CD14-positive monocyte (primary cell): ENCODE results near the gene SMAD3. TPM values are rescaled to one million over a fixed set of nuclear protein-coding genes. Genes with fewer than 3 reads are reported as not detected.

ENCODE experiments used
- DNase-seq, 3 donors: peaks; one replicate each; pipeline ENCODE4 v3.0.0-alpha.2; 2011 to 2022
- H2AFZ ChIP-seq: 2 replicates; pipeline ENCODE4 v1.6.0; 2012; ENCODE audit warnings: mild to moderate bottlenecking, low read depth, low read length, inconsistent platforms; ENCODE audit not compliant: insufficient read depth, poor library complexity, severe bottlenecking
- H3K27ac ChIP-seq, 2 donors: 1 replicate in 1 of 2; 2 replicates in 1 of 2; pipeline ENCODE4 v1.5.1; 2012 to 2013; ENCODE audit warnings: low read length in 2 of 2, control low read depth in 1 of 2, inconsistent platforms in 1 of 2, low read depth in 1 of 2, mild to moderate bottlenecking in 1 of 2
- H3K27me3 ChIP-seq, 2 donors: one replicate each; pipeline versions ENCODE4 v1.6.0 to v1.6.1; 2011 to 2013; ENCODE audit warnings: low read length in 2 of 2; ENCODE audit not compliant: control insufficient read depth in 2 of 2, insufficient read depth in 2 of 2
- H3K36me3 ChIP-seq, 2 donors: replicated peaks in 1 of 2; 1 replicate in 1 of 2; 2 replicates in 1 of 2; pipeline versions ENCODE4 v1.5.1 to v1.6.1; 2012 to 2013; ENCODE audit warnings: low read length in 2 of 2, control low read depth in 1 of 2, inconsistent platforms in 1 of 2, mild to moderate bottlenecking in 1 of 2; ENCODE audit not compliant: insufficient read depth in 2 of 2, control insufficient read depth in 1 of 2
- H3K4me1 ChIP-seq, 2 donors: 1 replicate in 1 of 2; 2 replicates in 1 of 2; pipeline versions ENCODE4 v1.5.1 to v1.6.1; 2012 to 2013; ENCODE audit warnings: low read length in 2 of 2, control low read depth in 1 of 2, inconsistent platforms in 1 of 2, mild to moderate bottlenecking in 1 of 2, moderate library complexity in 1 of 2; ENCODE audit not compliant: insufficient read depth in 2 of 2, control insufficient read depth in 1 of 2
- H3K4me2 ChIP-seq: replicated peaks from 2 replicates; pipeline ENCODE3; 2012; ENCODE audit warnings: low read length, moderate library complexity, mild to moderate bottlenecking; ENCODE audit not compliant: poor library complexity, severe bottlenecking; ENCODE audit errors: extremely low read depth
- H3K4me3 ChIP-seq, 3 experiments: fragments of 200-600 bp in 1 of 3; sonication (generic) in 1 of 3; replicated peaks in 1 of 3; 1 replicate in 2 of 3; 2 replicates in 1 of 3; pipeline ENCODE4 v1.5.1; 2011 to 2013; ENCODE audit warnings: low read length in 3 of 3, mild to moderate bottlenecking in 3 of 3, control low read depth in 2 of 3, low read depth in 2 of 3, inconsistent platforms in 1 of 3, moderate library complexity in 1 of 3
- H3K79me2 ChIP-seq: 2 replicates; pipeline ENCODE4 v1.6.0; 2012; ENCODE audit warnings: mild to moderate bottlenecking, control low read depth, inconsistent platforms, low read length, moderate library complexity; ENCODE audit not compliant: insufficient read depth
- H3K9ac ChIP-seq: 2 replicates; pipeline ENCODE4 v1.6.0; 2017; ENCODE audit warnings: low read length, mild to moderate bottlenecking; ENCODE audit not compliant: insufficient read depth, poor library complexity, severe bottlenecking
- H3K9me3 ChIP-seq, 2 donors: replicated peaks in 1 of 2; 1 replicate in 1 of 2; 2 replicates in 1 of 2; pipeline versions ENCODE4 v1.5.1 to v1.6.1; 2012 to 2013; ENCODE audit warnings: low read length in 2 of 2, control low read depth in 1 of 2; ENCODE audit not compliant: control insufficient read depth in 1 of 2, insufficient read depth in 1 of 2
- H4K20me1 ChIP-seq: 2 replicates; pipeline ENCODE4 v1.6.0; 2012; ENCODE audit warnings: mild to moderate bottlenecking, low read length, control low read depth, moderate library complexity; ENCODE audit not compliant: insufficient read depth
- H3K27ac Mint-ChIP-seq, 7 donors: one replicate each; pipeline ENCODE4 v1.8.0; 2020; ENCODE audit warnings: mild to moderate bottlenecking in 7 of 7, mixed read lengths in 7 of 7, moderate library complexity in 6 of 7, inconsistent platforms in 2 of 7
- H3K27me3 Mint-ChIP-seq, 3 donors: one replicate each; pipeline ENCODE4 v1.8.0; 2021 to 2022; ENCODE audit warnings: low read depth in 3 of 3, mild to moderate bottlenecking in 3 of 3, mixed read lengths in 3 of 3, moderate library complexity in 3 of 3, inconsistent platforms in 1 of 3
- H3K36me3 Mint-ChIP-seq, 2 donors: one replicate each; pipeline ENCODE4 v1.8.0; 2020; ENCODE audit warnings: mixed read lengths in 2 of 2, inconsistent platforms in 1 of 2, mild to moderate bottlenecking in 1 of 2
- H3K4me1 Mint-ChIP-seq: one replicate; pipeline ENCODE4 v1.8.0; 2020; ENCODE audit warnings: mild to moderate bottlenecking, mixed read lengths
- H3K4me3 Mint-ChIP-seq, 2 donors: one replicate each; pipeline ENCODE4 v1.8.0; 2020; ENCODE audit warnings: mild to moderate bottlenecking in 2 of 2, mixed read lengths in 2 of 2, moderate library complexity in 1 of 2
- H3K9me3 Mint-ChIP-seq, 7 donors: one replicate each; pipeline ENCODE4 v1.8.0; 2020 to 2022; ENCODE audit warnings: mixed read lengths in 7 of 7, mild to moderate bottlenecking in 6 of 7, moderate library complexity in 6 of 7, inconsistent platforms in 2 of 7
- CTCF ChIP-seq: fragments of 200-600 bp; IDR thresholded peaks from one replicate; pipeline ENCODE4 v1.8.0; 2022; ENCODE audit warnings: antibody characterized with exemption, mild to moderate bottlenecking
- WGBS: methylation state at CpG from one replicate; pipeline ENCODE4 v1.1.5; 2013; ENCODE audit warnings: missing lambda C conversion rate; ENCODE audit not compliant: insufficient coverage; 5-methylcytosine and 5-hydroxymethylcytosine counted together
- intact Hi-C, 2 donors: fragments of 100-400 bp; cut with micrococcal nuclease; formaldehyde crosslinking; loops; one replicate each; pipeline versions ENCODE4 v1.15.0 to v1.15.1; 2023
- polyA plus RNA-seq, 3 donors: library from polyadenylated mRNA; depleted of rRNA in 1 of 3; unstranded in 2 of 3; stranded (reverse) in 1 of 3; fragments of 300-500 nt in 2 of 3; fragments of >200 nt in 1 of 3; fragmentation: Illumina TruSeq in 2 of 3; gene quantifications; 1 replicate in 2 of 3; 2 replicates in 1 of 3; pipeline ENCODE4 v1.2.3, GENCODE V29; 2012 to 2021

The SMAD3 gene
- polyA plus RNA-seq, 3 donors, result 4.4 to 41.7 (median 5.4) TPM

- WGBS, result 95% methylated on average over 4 of the region's 4 CpGs
- no peak overlapping the region for H3K4me3 Mint-ChIP-seq
- intact Hi-C loops, result loop anchor here in 1 of 2 donors (5.0 kb wide), 1 partner anchor 34 kb away; no protein-coding TSS in a partner anchor
- no peaks in the 10 kb centered on the region for H3K27me3 ChIP-seq
- no peaks in the 10 kb centered on the region for H3K9me3 ChIP-seq
- H3K36me3 ChIP-seq, result peaks cover 77 to 93% of the 10 kb centered on the region in 2 donors
- no peak overlapping the region for H3K9ac ChIP-seq
- H3K9me3 Mint-ChIP-seq, result no peaks in the 10 kb centered on the region
- no peaks in the 10 kb centered on the region for H4K20me1 ChIP-seq
- peak overlapping the region in 5 of 7 donors; percentile 25 to 93 (median 68) for H3K27ac Mint-ChIP-seq
- H3K4me2 ChIP-seq, result no peak overlapping the region
- H3K79me2 ChIP-seq, result no peaks in the 10 kb centered on the region
- H3K4me1 ChIP-seq, result peaks cover 10 to 16% of the 10 kb centered on the region in 2 donors
- no peak for DNase-seq
- H3K4me3 ChIP-seq, result no peak overlapping the region
- peaks cover 92 to 95% of the 10 kb centered on the region in 2 donors for H3K36me3 Mint-ChIP-seq
- peaks cover 19% of the 10 kb centered on the region for H3K4me1 Mint-ChIP-seq
- H2AFZ ChIP-seq, result no peak overlapping the region
- H3K27ac ChIP-seq, result peak overlapping the region in 1 of 2 donors; percentile 67
- peaks cover 0 to 3% (median 2%) of the 10 kb centered on the region in 3 donors for H3K27me3 Mint-ChIP-seq
- TF ChIP-seq CTCF, result no peak
These were observed 121.3 kb downstream of the SMAD3 start for GRCh38 chr15:67186688-67187087.

- no peaks in the 10 kb centered on the region for H3K27me3 ChIP-seq
- no peak overlapping the region for H3K9ac ChIP-seq
- peak overlapping the region in 1 of 2 donors; percentile 17 for H3K27ac ChIP-seq
- peaks cover 80 to 93% of the 10 kb centered on the region in 2 donors for H3K36me3 ChIP-seq
- Mint-ChIP-seq H3K27ac (peak overlapping the region in 4 of 7 donors; percentile 37 to 93 (median 66)), H3K9me3 (no peaks in the 10 kb centered on the region), H3K4me3 (no peak overlapping the region), H3K27me3 (peaks cover 0 to 3% (median 2%) of the 10 kb centered on the region in 3 donors), H3K4me1 (peaks cover 19% of the 10 kb centered on the region), H3K36me3 (peaks cover 93 to 95% of the 10 kb centered on the region in 2 donors)
- no peak overlapping the region for H2AFZ ChIP-seq
- DNase-seq, result no peak
- peaks cover 10 to 16% of the 10 kb centered on the region in 2 donors for H3K4me1 ChIP-seq
- H3K4me3 ChIP-seq, result no peak overlapping the region
- no peak overlapping the region for H3K4me2 ChIP-seq
- WGBS, result 96% methylated on average over 10 of the region's 12 CpGs
- no peaks in the 10 kb centered on the region for H4K20me1 ChIP-seq
- intact Hi-C loops, result loop anchor here in 1 of 2 donors (5.0 kb wide), 1 partner anchor 35 kb away; no protein-coding TSS in a partner anchor
- H3K9me3 ChIP-seq, result no peaks in the 10 kb centered on the region
- H3K79me2 ChIP-seq, result no peaks in the 10 kb centered on the region
- TF ChIP-seq CTCF, result no peak
These were observed 122.0 kb downstream of the SMAD3 start for GRCh38 chr15:67187351-67187854.
